Measurements from ENCODE around the gene AIG1. TPM values are rescaled to one million over a fixed set of nuclear protein-coding genes. Genes with fewer than 3 reads are reported as not detected.
A peak's percentile ranks its signal among the peaks of the same experiment; 100 is the strongest.

AIG1 gene
- total and polyA plus RNA-seq, 2 of the 13 experiments (the other 11 are each of a cell fraction or from before 2014, with no cell fraction given) = 115 to 197 TPM

- TF ChIP-seq, protein P1, sequence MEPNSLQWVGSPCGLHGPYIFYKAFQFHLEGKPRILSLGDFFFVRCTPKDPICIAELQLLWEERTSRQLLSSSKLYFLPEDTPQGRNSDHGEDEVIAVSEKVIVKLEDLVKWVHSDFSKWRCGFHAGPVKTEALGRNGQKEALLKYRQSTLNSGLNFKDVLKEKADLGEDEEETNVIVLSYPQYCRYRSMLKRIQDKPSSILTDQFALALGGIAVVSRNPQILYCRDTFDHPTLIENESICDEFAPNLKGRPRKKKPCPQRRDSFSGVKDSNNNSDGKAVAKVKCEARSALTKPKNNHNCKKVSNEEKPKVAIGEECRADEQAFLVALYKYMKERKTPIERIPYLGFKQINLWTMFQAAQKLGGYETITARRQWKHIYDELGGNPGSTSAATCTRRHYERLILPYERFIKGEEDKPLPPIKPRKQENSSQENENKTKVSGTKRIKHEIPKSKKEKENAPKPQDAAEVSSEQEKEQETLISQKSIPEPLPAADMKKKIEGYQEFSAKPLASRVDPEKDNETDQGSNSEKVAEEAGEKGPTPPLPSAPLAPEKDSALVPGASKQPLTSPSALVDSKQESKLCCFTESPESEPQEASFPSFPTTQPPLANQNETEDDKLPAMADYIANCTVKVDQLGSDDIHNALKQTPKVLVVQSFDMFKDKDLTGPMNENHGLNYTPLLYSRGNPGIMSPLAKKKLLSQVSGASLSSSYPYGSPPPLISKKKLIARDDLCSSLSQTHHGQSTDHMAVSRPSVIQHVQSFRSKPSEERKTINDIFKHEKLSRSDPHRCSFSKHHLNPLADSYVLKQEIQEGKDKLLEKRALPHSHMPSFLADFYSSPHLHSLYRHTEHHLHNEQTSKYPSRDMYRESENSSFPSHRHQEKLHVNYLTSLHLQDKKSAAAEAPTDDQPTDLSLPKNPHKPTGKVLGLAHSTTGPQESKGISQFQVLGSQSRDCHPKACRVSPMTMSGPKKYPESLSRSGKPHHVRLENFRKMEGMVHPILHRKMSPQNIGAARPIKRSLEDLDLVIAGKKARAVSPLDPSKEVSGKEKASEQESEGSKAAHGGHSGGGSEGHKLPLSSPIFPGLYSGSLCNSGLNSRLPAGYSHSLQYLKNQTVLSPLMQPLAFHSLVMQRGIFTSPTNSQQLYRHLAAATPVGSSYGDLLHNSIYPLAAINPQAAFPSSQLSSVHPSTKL (CRISPR knock-in tag; IDR thresholded peaks at IDR 0.05) = 0 out of 2 replicates have a peak, but pooled peaks have one; percentile 8
- TF ChIP-seq NFE2L2 (IDR thresholded peaks at IDR 0.05; ENCODE audit: low read length) = no peak
- 0 out of 2 replicates have a peak, but pooled peaks have one; percentile 33 for TF ChIP-seq HNF1B (CRISPR knock-in tag; IDR thresholded peaks at IDR 0.05)
- no peak for TF ChIP-seq E2F2 (CRISPR knock-in tag; IDR thresholded peaks at IDR 0.05; ENCODE audit: borderline replicate concordance)
- peak; percentile 39; the same call in 1 of the 2 replicates for TF ChIP-seq ATF7 (IDR thresholded peaks at IDR 0.05)
- no peak for TF ChIP-seq ATF7 (CRISPR knock-in tag; IDR thresholded peaks at IDR 0.05)
- no peak for TF ChIP-seq ZNF18 (CRISPR knock-in tag; IDR thresholded peaks at IDR 0.05; ENCODE audit: insufficient replicate concordance)
- TF ChIP-seq, protein P2, sequence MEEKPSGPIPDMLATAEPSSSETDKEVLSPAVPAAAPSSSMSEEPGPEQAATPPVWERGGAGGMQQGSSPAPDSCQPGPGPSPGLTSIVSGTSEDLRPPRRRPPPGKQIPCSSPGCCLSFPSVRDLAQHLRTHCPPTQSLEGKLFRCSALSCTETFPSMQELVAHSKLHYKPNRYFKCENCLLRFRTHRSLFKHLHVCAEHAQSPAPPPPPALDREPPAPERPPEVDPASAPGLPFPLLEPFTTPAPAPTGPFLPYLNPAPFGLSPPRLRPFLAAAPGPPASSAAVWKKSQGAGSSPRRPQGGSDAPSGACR (CRISPR knock-in tag; IDR thresholded peaks at IDR 0.05) = no peak
- no peak for TF ChIP-seq SRSF4 (IDR thresholded peaks at IDR 0.05; ENCODE audit: low read depth, low read length, poor library complexity, severe bottlenecking)
- no peak for TF ChIP-seq DRAP1 (CRISPR knock-in tag; IDR thresholded peaks at IDR 0.05)
- TF ChIP-seq SKIL (CRISPR knock-in tag; IDR thresholded peaks at IDR 0.05; ENCODE audit: borderline replicate concordance) = no peak
- TF ChIP-seq ZBTB21 (CRISPR knock-in tag; IDR thresholded peaks at IDR 0.05) = no peak
- TF ChIP-seq XRCC5 (optimal IDR thresholded peaks at IDR 0.05; ENCODE audit: low read length) = peak; percentile 33
- TF ChIP-seq ERF (CRISPR knock-in tag; IDR thresholded peaks at IDR 0.05) = 0 out of 2 replicates have a peak, but pooled peaks have one; percentile 17
- TF ChIP-seq NFE2L1 (CRISPR knock-in tag; IDR thresholded peaks at IDR 0.05; ENCODE audit: borderline replicate concordance) = no peak
These were observed 218.7 kb downstream of the AIG1 start (continued) for GRCh38 chr6:143279385-143279784.

Data from HepG2 (cell line).